Testis (tissue), 3 donors: ENCODE results near the gene UNC13B. TPM values are rescaled to one million over a fixed set of nuclear protein-coding genes. Genes with fewer than 3 reads are reported as not detected.
"Not testable (repeated sequence)": the region's sequence is repeated elsewhere in the genome, so short reads cannot be mapped to it uniquely, and the experiment has no call there.

Source experiments
- DNase-seq: peaks from one replicate; pipeline ENCODE4 v3.0.0-alpha.2; 2019
- H3K27ac ChIP-seq, 2 donors: fragments of 200-600 bp; sonication (generic); one replicate each; pipeline ENCODE4 v1.5.1; 2019
- H3K27me3 ChIP-seq: fragments of 200-600 bp; sonication (generic); one replicate; pipeline ENCODE4 v1.5.1; 2019
- H3K36me3 ChIP-seq: fragments of 200-600 bp; sonication (generic); one replicate; pipeline ENCODE4 v1.5.1; 2017; ENCODE audit warnings: low read depth; ENCODE audit errors: missing control alignments
- H3K4me1 ChIP-seq: fragments of 200-600 bp; sonication (generic); one replicate; pipeline ENCODE4 v1.5.1; 2019
- H3K4me3 ChIP-seq, 2 donors: fragments of 200-600 bp; sonication (generic); one replicate each; pipeline ENCODE4 v1.5.1; 2017 to 2019
- H3K9me3 ChIP-seq: fragments of 200-600 bp; sonication (generic); one replicate; pipeline ENCODE4 v1.5.1; 2017
- POLR2A ChIP-seq: fragments of 450-650 bp; IDR thresholded peaks from one replicate; pipeline ENCODE4 v1.6.1; 2017; ENCODE audit warnings: antibody characterized with exemption, mild to moderate bottlenecking, moderate library complexity
- WGBS, 2 donors: methylation state at CpG; one replicate each; pipeline ENCODE4 v1.1.5; 2018; 5-methylcytosine and 5-hydroxymethylcytosine counted together
- intact Hi-C: fragments of 100-400 bp; cut with DNase I; formaldehyde crosslinking; loops from one replicate; pipeline ENCODE4 v1.15.1; 2023; ENCODE audit warnings: low total_unique reads
- polyA plus RNA-seq: library from polyadenylated mRNA; stranded (reverse); fragments of 350-450 nt; fragmentation: Illumina TruSeq; extraction: RNeasy Lipid Tissue Mini Kit (QIAGEN cat#74804); gene quantifications from one replicate; pipeline ENCODE4 v1.2.3, GENCODE V29; 2014; ENCODE audit warnings: low read depth, low replicate concordance; ENCODE audit not compliant: insufficient read depth
- total RNA-seq, 2 donors: library from RNA; depleted of rRNA; stranded (reverse); fragments of >200 nt; gene quantifications; one replicate each; pipeline ENCODE4 v1.2.3, GENCODE V29; 2016
- TF ChIP-seq, protein P1 (sequence below), 3 experiments: fragments of 450-650 bp in 2 of 3; fragments of 200-600 bp in 1 of 3; sonication (generic) in 1 of 3; IDR thresholded peaks; one replicate each; pipeline ENCODE4 v1.5.1; 2016 to 2019; ENCODE audit warnings: antibody characterized with exemption in 3 of 3, mild to moderate bottlenecking in 2 of 3, moderate library complexity in 1 of 3

UNC13B gene
- total and polyA plus RNA-seq, 3 donors from 2014 or later: 37.0 to 51.0 (median 40.2) TPM

DNA sequence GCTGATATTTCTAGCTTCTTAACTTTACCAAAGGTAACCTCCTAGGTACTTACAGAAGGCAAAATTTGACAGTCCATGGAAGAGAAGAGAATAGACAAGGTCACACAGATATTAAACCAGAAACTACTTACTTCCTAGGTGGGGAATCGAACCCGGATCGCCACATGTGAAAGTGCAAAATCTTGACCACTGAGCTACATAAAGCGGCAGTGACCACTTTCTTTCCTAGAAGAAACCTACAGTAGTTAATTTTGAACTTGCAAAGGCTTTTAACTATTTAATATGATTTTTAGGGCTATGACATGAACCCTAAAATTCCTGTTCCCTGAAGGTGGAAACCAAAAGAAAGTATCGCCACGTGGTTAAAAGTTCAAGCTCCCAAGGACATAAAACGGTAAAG is 25.8 kb upstream of the UNC13B start:
- no peaks in the 10 kb centered on the region for H3K4me1 ChIP-seq
- no peaks in the 10 kb centered on the region for H3K27me3 ChIP-seq
- WGBS, 2 donors: 88 to 89% methylated on average over 7 of the region's 7 CpGs
- DNase-seq: no peak
- H3K36me3 ChIP-seq: no peaks in the 10 kb centered on the region
- intact Hi-C loops: no loop called here
- H3K27ac ChIP-seq: no peak overlapping the region
- no peaks in the 10 kb centered on the region for H3K9me3 ChIP-seq
- no peak overlapping the region for H3K4me3 ChIP-seq
- TF ChIP-seq, protein P1, sequence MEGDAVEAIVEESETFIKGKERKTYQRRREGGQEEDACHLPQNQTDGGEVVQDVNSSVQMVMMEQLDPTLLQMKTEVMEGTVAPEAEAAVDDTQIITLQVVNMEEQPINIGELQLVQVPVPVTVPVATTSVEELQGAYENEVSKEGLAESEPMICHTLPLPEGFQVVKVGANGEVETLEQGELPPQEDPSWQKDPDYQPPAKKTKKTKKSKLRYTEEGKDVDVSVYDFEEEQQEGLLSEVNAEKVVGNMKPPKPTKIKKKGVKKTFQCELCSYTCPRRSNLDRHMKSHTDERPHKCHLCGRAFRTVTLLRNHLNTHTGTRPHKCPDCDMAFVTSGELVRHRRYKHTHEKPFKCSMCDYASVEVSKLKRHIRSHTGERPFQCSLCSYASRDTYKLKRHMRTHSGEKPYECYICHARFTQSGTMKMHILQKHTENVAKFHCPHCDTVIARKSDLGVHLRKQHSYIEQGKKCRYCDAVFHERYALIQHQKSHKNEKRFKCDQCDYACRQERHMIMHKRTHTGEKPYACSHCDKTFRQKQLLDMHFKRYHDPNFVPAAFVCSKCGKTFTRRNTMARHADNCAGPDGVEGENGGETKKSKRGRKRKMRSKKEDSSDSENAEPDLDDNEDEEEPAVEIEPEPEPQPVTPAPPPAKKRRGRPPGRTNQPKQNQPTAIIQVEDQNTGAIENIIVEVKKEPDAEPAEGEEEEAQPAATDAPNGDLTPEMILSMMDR (IDR thresholded peaks at IDR 0.05): no peak
- no peak for TF ChIP-seq POLR2A

DNA sequence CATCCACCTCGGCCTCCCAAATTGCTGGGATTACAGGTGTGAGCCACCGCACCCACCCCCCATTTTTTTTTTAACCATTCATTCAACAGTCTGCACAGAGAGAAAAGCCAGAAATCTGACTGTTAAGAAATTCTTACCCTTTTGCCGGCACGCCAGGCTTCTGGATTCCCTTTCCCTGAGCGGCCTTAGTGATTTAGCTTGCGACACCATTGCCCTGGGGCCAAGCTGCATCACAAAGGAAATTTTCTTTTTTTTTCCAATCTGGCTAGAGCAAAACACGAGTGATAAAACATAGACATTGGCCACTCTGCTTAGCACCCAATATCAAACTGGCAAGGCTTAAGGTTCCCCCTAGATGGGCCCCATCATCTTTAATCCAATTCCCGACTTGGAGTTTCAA is 24.9 kb upstream of the UNC13B start:
- no peaks in the 10 kb centered on the region for H3K27me3 ChIP-seq
- no peak for DNase-seq
- no peaks in the 10 kb centered on the region for H3K4me1 ChIP-seq
- WGBS, 2 donors: 79% methylated on average over 8 of the region's 8 CpGs
- no peaks in the 10 kb centered on the region for H3K9me3 ChIP-seq
- intact Hi-C loops: no loop called here
- no peak for TF ChIP-seq POLR2A
- TF ChIP-seq, protein P1 (IDR thresholded peaks at IDR 0.05): no peak
- no peak overlapping the region for H3K4me3 ChIP-seq
- no peaks in the 10 kb centered on the region for H3K36me3 ChIP-seq
- no peak overlapping the region for H3K27ac ChIP-seq

DNA sequence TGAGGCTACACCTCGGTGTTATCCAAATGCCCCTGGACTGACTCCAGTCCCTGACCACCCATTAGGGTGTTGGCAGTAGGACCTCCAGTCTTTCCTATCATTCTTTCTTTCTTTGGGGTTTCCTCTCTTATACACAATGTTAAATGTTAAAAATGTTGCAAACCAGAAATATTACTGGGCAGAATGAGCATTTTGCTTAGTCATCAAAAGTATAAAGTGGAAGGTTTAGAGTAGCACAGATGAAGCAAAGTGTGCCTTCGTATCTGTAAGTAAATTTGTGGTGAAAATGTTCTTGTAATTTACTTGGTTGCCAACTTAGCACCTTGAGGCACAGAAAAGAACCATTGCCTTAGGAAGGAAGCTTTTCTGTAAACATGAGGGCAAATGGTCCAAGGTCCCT is 21.7 kb upstream of the UNC13B start:
- intact Hi-C loops: no loop called here
- Histone ChIP-seq H3K27ac (no peak overlapping the region), H3K9me3 (no peaks in the 10 kb centered on the region), H3K4me1 (no peaks in the 10 kb centered on the region), H3K27me3 (no peaks in the 10 kb centered on the region), H3K4me3 (no peak overlapping the region), H3K36me3 (no peaks in the 10 kb centered on the region)
- TF ChIP-seq, protein P1 (IDR thresholded peaks at IDR 0.05): no peak
- no peak for TF ChIP-seq POLR2A
- DNase-seq: no peak
- 85% methylated on average over 2 of the region's 2 CpGs for WGBS, 2 donors

DNA sequence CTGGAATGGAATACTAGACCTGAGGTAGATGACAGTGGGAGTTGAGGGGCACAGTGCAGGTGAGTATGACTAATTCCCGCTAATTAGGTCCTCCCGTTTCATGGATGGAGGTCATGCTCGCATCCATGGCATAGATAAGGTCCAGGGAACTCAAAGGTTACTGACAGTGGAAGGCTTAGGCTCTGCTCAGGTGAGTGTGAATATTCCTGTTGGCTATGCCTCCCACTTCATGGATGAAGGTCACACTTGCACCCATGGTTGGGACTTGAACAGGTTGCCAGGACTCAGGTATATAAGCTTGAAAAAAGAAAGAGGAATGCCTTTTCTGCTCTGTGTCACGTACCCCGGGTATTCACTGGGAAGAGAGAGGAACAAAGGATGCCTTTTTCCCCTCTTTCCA is 19.8 kb upstream of the UNC13B start:
- Histone ChIP-seq H3K27ac (no peak overlapping the region), H3K4me3 (no peak overlapping the region), H3K9me3 (no peaks in the 10 kb centered on the region), H3K4me1 (no peaks in the 10 kb centered on the region), H3K27me3 (no peaks in the 10 kb centered on the region), H3K36me3 (no peaks in the 10 kb centered on the region)
- TF ChIP-seq, protein P1 (IDR thresholded peaks at IDR 0.05): no peak
- intact Hi-C loops: no loop called here
- WGBS, 2 donors: 94 to 96% methylated on average over 5 of the region's 5 CpGs
- DNase-seq: no peak

- H3K4me3 ChIP-seq, H3K36me3 ChIP-seq, H3K27ac ChIP-seq, DNase-seq, H3K27me3 ChIP-seq, intact Hi-C loops, H3K9me3 ChIP-seq, H3K4me1 ChIP-seq: not testable (repeated sequence)
- 74 to 75% methylated on average over 5 of the region's 5 CpGs for WGBS, 2 donors
Observed at GRCh38 chr9:35147941-35148563, 13.8 kb upstream of the UNC13B start.
